GM23338 (cell line): ENCODE measurements around the gene ZNF525. TPM values are rescaled to one million over a fixed set of nuclear protein-coding genes. Genes with fewer than 3 reads are reported as not detected.

Source experiments
- ATAC-seq: fragments of 200-7000 bp; cut with Tn5 transposase; 3 replicates; pipeline ENCODE4 v1.9.1; 2020
- DNase-seq: peaks from one replicate; pipeline ENCODE4 v3.0.0-alpha.2; 2015; ENCODE audit warnings: low spot score
- H2AFZ ChIP-seq: fragments of 200-600 bp; sonication (generic); 2 replicates; pipeline ENCODE4 v1.8.0; 2016; ENCODE audit warnings: antibody characterized with exemption, mild to moderate bottlenecking, moderate library complexity
- H3F3A ChIP-seq: fragments of 200-600 bp; sonication (generic); replicated peaks from 2 replicates; pipeline ENCODE4 v1.8.0; 2017; ENCODE audit warnings: antibody characterized with exemption, mixed run types, low read depth
- H3K27ac ChIP-seq: fragments of 200-600 bp; sonication (generic); 2 replicates; pipeline ENCODE4 v1.6.1; 2016; ENCODE audit warnings: low read depth
- H3K27me3 ChIP-seq: fragments of 200-600 bp; sonication (generic); 2 replicates; pipeline ENCODE4 v1.8.0; 2016; ENCODE audit warnings: mild to moderate bottlenecking, mixed run types, moderate library complexity; ENCODE audit not compliant: insufficient read depth
- H3K36me3 ChIP-seq: fragments of 200-600 bp; sonication (generic); 2 replicates; pipeline ENCODE4 v1.8.0; 2016; ENCODE audit warnings: mild to moderate bottlenecking; ENCODE audit not compliant: insufficient read depth
- H3K4me1 ChIP-seq: fragments of 200-600 bp; sonication (generic); 2 replicates; pipeline ENCODE4 v1.8.0; 2016; ENCODE audit warnings: mild to moderate bottlenecking, moderate library complexity; ENCODE audit not compliant: insufficient read depth
- H3K4me2 ChIP-seq: fragments of 200-600 bp; sonication (generic); 2 replicates; pipeline ENCODE4 v1.7.1; 2017; ENCODE audit warnings: mixed run types
- H3K4me3 ChIP-seq: fragments of 200-600 bp; sonication (generic); 2 replicates; pipeline ENCODE4 v1.6.1; 2016; ENCODE audit warnings: mixed run types
- H3K79me2 ChIP-seq: fragments of 200-600 bp; sonication (generic); replicated peaks from 2 replicates; pipeline ENCODE4 v1.8.0; 2017; ENCODE audit warnings: mild to moderate bottlenecking; ENCODE audit not compliant: insufficient read depth
- H3K9me2 ChIP-seq: fragments of 200-600 bp; sonication (generic); 2 replicates; pipeline ENCODE4 v1.8.0; 2017; ENCODE audit not compliant: insufficient read depth
- H4K20me1 ChIP-seq: fragments of 200-600 bp; sonication (generic); replicated peaks from 2 replicates; pipeline ENCODE4 v1.8.0; 2017; ENCODE audit warnings: mild to moderate bottlenecking; ENCODE audit not compliant: insufficient read depth
- H3K27ac Mint-ChIP-seq: 2 replicates; pipeline ENCODE4 v1.8.0; 2020; ENCODE audit warnings: inconsistent platforms, mild to moderate bottlenecking, moderate library complexity, mixed read lengths
- H3K27me3 Mint-ChIP-seq: 3 replicates; pipeline ENCODE4 v1.8.0; 2022; ENCODE audit warnings: low read depth, mild to moderate bottlenecking, moderate library complexity, mixed read lengths, inconsistent platforms; ENCODE audit not compliant: insufficient read depth, poor library complexity
- H3K36me3 Mint-ChIP-seq: 3 replicates; pipeline ENCODE4 v1.8.0; 2021; ENCODE audit warnings: low read depth, mild to moderate bottlenecking, inconsistent platforms, moderate library complexity, mixed read lengths
- H3K4me1 Mint-ChIP-seq: 3 replicates; pipeline ENCODE4 v1.8.0; 2020; ENCODE audit warnings: mild to moderate bottlenecking, inconsistent platforms, mixed read lengths
- H3K4me3 Mint-ChIP-seq: 3 replicates; pipeline ENCODE4 v1.8.0; 2021; ENCODE audit warnings: moderate library complexity, mild to moderate bottlenecking, inconsistent platforms, mixed read lengths
- H3K9me3 Mint-ChIP-seq: 3 replicates; pipeline ENCODE4 v1.8.0; 2020; ENCODE audit warnings: moderate library complexity, mild to moderate bottlenecking, inconsistent platforms, mixed read lengths
- CREB1 ChIP-seq: fragments of 250-450 bp; sonication (Bioruptor Pico); IDR thresholded peaks from 2 replicates; pipeline ENCODE4 v1.5.0; 2020; ENCODE audit warnings: low read depth, mild to moderate bottlenecking, moderate library complexity
- EZH2 ChIP-seq: fragments of 200-600 bp; sonication (generic); IDR thresholded peaks from one replicate; pipeline ENCODE4 v1.8.0; 2017; ENCODE audit warnings: antibody characterized with exemption, mild to moderate bottlenecking, low read depth; ENCODE audit not compliant: unreplicated experiment
- EZH2phosphoT487 ChIP-seq: fragments of 200-600 bp; sonication (generic); IDR thresholded peaks from one replicate; pipeline ENCODE4 v1.8.1; 2018; ENCODE audit warnings: antibody characterized with exemption; ENCODE audit not compliant: unreplicated experiment
- JUNB ChIP-seq: IDR thresholded peaks from one replicate; pipeline ENCODE4 v1.6.1; 2016; ENCODE audit warnings: antibody characterized with exemption; ENCODE audit not compliant: unreplicated experiment
- NANOG ChIP-seq: IDR thresholded peaks from 2 replicates; pipeline ENCODE4 v1.6.1; 2016; ENCODE audit warnings: antibody characterized with exemption, borderline replicate concordance
- POLR2AphosphoS5 ChIP-seq: IDR thresholded peaks from 2 replicates; pipeline ENCODE4 v1.6.1; 2016; ENCODE audit warnings: antibody characterized with exemption, low read depth
- STAT1 ChIP-seq: IDR thresholded peaks from one replicate; pipeline ENCODE4 v1.6.1; 2016; ENCODE audit warnings: antibody characterized with exemption; ENCODE audit not compliant: unreplicated experiment
- ZNF114 ChIP-seq: fragments of 250-450 bp; sonication (Bioruptor Pico); IDR thresholded peaks from 2 replicates; pipeline ENCODE4 v1.5.0; 2020; ENCODE audit warnings: mild to moderate bottlenecking, moderate library complexity
- ZNF331 ChIP-seq: fragments of 250-450 bp; sonication (Bioruptor Pico); IDR thresholded peaks from 2 replicates; pipeline ENCODE4 v1.5.0; 2020; ENCODE audit warnings: low read depth, mild to moderate bottlenecking, moderate library complexity
- polyA plus RNA-seq: library from polyadenylated mRNA; unstranded; fragments of >200 nt; fragmentation: Nextera tagmentation; extraction: Ambion mirVana; gene quantifications from 2 replicates; pipeline ENCODE4 v1.2.1, GENCODE V29; 2016
- total RNA-seq: library from RNA; depleted of rRNA; stranded (reverse); fragments of >200 nt; shearing (Covaris generic); gene quantifications from 2 replicates; pipeline ENCODE4 v1.2.3, GENCODE V29; 2014
- TF ChIP-seq, protein P1 (sequence below): IDR thresholded peaks from one replicate; pipeline ENCODE4 v1.6.1; 2018; ENCODE audit warnings: antibody characterized with exemption; ENCODE audit not compliant: unreplicated experiment
- TF ChIP-seq, protein P2 (sequence below): IDR thresholded peaks from 2 replicates; pipeline ENCODE4 v1.6.1; 2016; ENCODE audit warnings: antibody characterized with exemption
- TF ChIP-seq, protein P3 (sequence below), 2 experiments: fragments of 200-600 bp in 1 of 2; sonication (generic) in 1 of 2; conservative IDR thresholded peaks; 2 replicates each; pipeline versions ENCODE4 v1.5.1 to v1.6.1; 2016 to 2017; ENCODE audit warnings: antibody characterized with exemption in 2 of 2, low read depth in 2 of 2, mild to moderate bottlenecking in 2 of 2, moderate library complexity in 1 of 2

The ZNF525 gene
- total and polyA plus RNA-seq, 2 experiments from 2014 or later: 39.3 to 99.8 TPM

DNA sequence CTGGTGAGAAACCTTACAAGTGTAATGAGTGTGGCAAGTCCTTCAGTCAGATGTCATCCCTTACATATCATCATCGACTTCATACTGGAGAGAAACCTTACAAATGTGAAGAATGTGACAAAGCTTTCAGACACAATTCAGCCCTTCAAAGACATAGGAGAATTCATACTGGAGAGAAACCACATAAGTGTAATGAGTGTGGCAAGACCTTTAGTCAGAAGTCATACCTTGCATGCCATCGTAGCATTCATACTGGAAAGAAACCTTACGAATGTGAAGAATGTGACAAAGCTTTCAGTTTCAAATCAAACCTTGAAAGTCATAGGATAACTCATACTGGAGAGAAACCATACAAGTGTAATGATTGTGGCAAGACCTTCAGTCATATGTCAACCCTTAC, 15.9 kb downstream of the ZNF525 start (continued):
- TF ChIP-seq, protein P1, sequence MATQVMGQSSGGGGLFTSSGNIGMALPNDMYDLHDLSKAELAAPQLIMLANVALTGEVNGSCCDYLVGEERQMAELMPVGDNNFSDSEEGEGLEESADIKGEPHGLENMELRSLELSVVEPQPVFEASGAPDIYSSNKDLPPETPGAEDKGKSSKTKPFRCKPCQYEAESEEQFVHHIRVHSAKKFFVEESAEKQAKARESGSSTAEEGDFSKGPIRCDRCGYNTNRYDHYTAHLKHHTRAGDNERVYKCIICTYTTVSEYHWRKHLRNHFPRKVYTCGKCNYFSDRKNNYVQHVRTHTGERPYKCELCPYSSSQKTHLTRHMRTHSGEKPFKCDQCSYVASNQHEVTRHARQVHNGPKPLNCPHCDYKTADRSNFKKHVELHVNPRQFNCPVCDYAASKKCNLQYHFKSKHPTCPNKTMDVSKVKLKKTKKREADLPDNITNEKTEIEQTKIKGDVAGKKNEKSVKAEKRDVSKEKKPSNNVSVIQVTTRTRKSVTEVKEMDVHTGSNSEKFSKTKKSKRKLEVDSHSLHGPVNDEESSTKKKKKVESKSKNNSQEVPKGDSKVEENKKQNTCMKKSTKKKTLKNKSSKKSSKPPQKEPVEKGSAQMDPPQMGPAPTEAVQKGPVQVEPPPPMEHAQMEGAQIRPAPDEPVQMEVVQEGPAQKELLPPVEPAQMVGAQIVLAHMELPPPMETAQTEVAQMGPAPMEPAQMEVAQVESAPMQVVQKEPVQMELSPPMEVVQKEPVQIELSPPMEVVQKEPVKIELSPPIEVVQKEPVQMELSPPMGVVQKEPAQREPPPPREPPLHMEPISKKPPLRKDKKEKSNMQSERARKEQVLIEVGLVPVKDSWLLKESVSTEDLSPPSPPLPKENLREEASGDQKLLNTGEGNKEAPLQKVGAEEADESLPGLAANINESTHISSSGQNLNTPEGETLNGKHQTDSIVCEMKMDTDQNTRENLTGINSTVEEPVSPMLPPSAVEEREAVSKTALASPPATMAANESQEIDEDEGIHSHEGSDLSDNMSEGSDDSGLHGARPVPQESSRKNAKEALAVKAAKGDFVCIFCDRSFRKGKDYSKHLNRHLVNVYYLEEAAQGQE: no peak
- TF ChIP-seq, protein P2, sequence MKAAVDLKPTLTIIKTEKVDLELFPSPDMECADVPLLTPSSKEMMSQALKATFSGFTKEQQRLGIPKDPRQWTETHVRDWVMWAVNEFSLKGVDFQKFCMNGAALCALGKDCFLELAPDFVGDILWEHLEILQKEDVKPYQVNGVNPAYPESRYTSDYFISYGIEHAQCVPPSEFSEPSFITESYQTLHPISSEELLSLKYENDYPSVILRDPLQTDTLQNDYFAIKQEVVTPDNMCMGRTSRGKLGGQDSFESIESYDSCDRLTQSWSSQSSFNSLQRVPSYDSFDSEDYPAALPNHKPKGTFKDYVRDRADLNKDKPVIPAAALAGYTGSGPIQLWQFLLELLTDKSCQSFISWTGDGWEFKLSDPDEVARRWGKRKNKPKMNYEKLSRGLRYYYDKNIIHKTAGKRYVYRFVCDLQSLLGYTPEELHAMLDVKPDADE: no peak
- TF ChIP-seq ZNF114 (no peak), JUNB (no peak), STAT1 (no peak), POLR2AphosphoS5 (no peak), EZH2phosphoT487 (no peak)
- TF ChIP-seq, protein P3, sequence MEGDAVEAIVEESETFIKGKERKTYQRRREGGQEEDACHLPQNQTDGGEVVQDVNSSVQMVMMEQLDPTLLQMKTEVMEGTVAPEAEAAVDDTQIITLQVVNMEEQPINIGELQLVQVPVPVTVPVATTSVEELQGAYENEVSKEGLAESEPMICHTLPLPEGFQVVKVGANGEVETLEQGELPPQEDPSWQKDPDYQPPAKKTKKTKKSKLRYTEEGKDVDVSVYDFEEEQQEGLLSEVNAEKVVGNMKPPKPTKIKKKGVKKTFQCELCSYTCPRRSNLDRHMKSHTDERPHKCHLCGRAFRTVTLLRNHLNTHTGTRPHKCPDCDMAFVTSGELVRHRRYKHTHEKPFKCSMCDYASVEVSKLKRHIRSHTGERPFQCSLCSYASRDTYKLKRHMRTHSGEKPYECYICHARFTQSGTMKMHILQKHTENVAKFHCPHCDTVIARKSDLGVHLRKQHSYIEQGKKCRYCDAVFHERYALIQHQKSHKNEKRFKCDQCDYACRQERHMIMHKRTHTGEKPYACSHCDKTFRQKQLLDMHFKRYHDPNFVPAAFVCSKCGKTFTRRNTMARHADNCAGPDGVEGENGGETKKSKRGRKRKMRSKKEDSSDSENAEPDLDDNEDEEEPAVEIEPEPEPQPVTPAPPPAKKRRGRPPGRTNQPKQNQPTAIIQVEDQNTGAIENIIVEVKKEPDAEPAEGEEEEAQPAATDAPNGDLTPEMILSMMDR (conservative IDR thresholded peaks at IDR 0.05; ENCODE audit: low read depth in 2 of 2): no peak

DNA sequence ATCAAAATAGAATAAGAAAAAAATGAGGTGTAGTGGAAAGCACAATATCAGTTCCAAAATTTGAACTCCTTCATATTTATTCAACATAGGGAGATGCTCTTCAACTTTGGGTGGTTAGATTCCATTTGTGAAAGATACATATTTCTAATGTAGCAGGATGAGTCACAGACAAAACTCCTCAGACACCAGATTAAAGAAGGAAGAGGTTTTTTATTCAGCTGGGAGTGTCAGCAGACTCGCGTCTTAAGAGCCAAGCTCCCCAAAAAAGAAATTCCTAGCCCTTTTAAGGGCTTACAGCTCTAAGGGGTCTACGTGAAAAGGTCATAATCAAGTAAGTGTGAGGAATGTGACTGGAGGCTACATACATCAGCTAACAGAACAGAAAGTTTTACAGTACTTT, 22.7 kb downstream of the ZNF525 start:
- H3K36me3 Mint-ChIP-seq: peaks cover 41% of the 10 kb centered on the region
- H2AFZ ChIP-seq: no peak overlapping the region
- peaks cover 7% of the 10 kb centered on the region for H3F3A ChIP-seq
- peaks cover 3% of the 10 kb centered on the region; the same call in 1 of the 2 replicates for H3K9me2 ChIP-seq
- peaks cover 24% of the 10 kb centered on the region for H3K4me1 ChIP-seq
- H3K27ac Mint-ChIP-seq: no peak overlapping the region
- no peak overlapping the region for H3K4me3 ChIP-seq
- peaks cover 8% of the 10 kb centered on the region for H3K27me3 Mint-ChIP-seq
- H3K4me1 Mint-ChIP-seq: peaks cover 6% of the 10 kb centered on the region
- no peaks in the 10 kb centered on the region for H3K27me3 ChIP-seq
- peaks cover 26% of the 10 kb centered on the region for H3K36me3 ChIP-seq
- H3K79me2 ChIP-seq: no peaks in the 10 kb centered on the region; the same call in 1 of the 2 replicates
- H3K4me3 Mint-ChIP-seq: no peak overlapping the region
- DNase-seq (no peak), ATAC-seq (no peak)
- no peak overlapping the region for H3K4me2 ChIP-seq
- no peak overlapping the region for H3K27ac ChIP-seq
- H4K20me1 ChIP-seq: no peaks in the 10 kb centered on the region; the same call in 1 of the 2 replicates
- peaks cover 22% of the 10 kb centered on the region for H3K9me3 Mint-ChIP-seq
- TF ChIP-seq CREB1: no peak
- TF ChIP-seq NANOG: no peak
- TF ChIP-seq, protein P3 (conservative IDR thresholded peaks at IDR 0.05; ENCODE audit: low read depth in 2 of 2): no peak
- TF ChIP-seq ZNF114: no peak
- no peak for TF ChIP-seq POLR2AphosphoS5
- TF ChIP-seq, protein P2: no peak
- TF ChIP-seq, protein P1: no peak
- no peak for TF ChIP-seq EZH2
- no peak for TF ChIP-seq EZH2phosphoT487
- no peak for TF ChIP-seq ZNF331 (CRISPR knock-in tag)
- TF ChIP-seq JUNB: no peak
